HepG2 (cell line): ENCODE data around the gene TSPAN31. TPM values are rescaled to one million over a fixed set of nuclear protein-coding genes. Genes with fewer than 3 reads are reported as not detected.

Experiments
- FOXJ3 ChIP-seq: sonication (generic); formaldehyde crosslinking; IDR thresholded peaks from 2 replicates; pipeline ENCODE4 v1.4.0; 2020; ENCODE audit warnings: missing genetic modification reagents, mild to moderate bottlenecking, borderline replicate concordance
- HNF4G ChIP-seq, 2 experiments: sonication (generic) in 1 of 2; formaldehyde crosslinking in 1 of 2; IDR thresholded peaks; 2 replicates each; pipeline versions ENCODE4 v1.4.0 to v1.6.1; 2011 to 2020; ENCODE audit warnings: borderline replicate concordance in 2 of 2, low read depth in 2 of 2, mild to moderate bottlenecking in 2 of 2, low read length in 1 of 2, missing genetic modification reagents in 1 of 2, moderate library complexity in 1 of 2
- HNRNPK ChIP-seq: fragments of 200-400 bp; formaldehyde crosslinking; IDR thresholded peaks from 2 replicates; pipeline ENCODE4 v1.6.1; 2018; ENCODE audit warnings: low read length, low read depth, moderate library complexity, mild to moderate bottlenecking; ENCODE audit not compliant: poor library complexity, severe bottlenecking
- PCBP2 ChIP-seq: fragments of 200-400 bp; formaldehyde crosslinking; optimal IDR thresholded peaks from 2 replicates; pipeline ENCODE3; 2018; ENCODE audit warnings: low read length, low read depth; ENCODE audit not compliant: poor library complexity, severe bottlenecking
- PLRG1 ChIP-seq: fragments of 450-650 bp; conservative IDR thresholded peaks from 2 replicates; pipeline ENCODE4 v1.6.1; 2016
- TBL1XR1 ChIP-seq: fragments of 150-350 bp; IDR thresholded peaks from 2 replicates; pipeline ENCODE4 v1.6.1; 2014; ENCODE audit warnings: borderline replicate concordance, low read length; ENCODE audit not compliant: partially characterized antibody
- TMF1 ChIP-seq: sonication (generic); formaldehyde crosslinking; IDR thresholded peaks from 2 replicates; pipeline ENCODE4 v1.8.1; 2022; ENCODE audit warnings: low read depth, missing genetic modification reagents
- ZBTB8A ChIP-seq: sonication (generic); formaldehyde crosslinking; IDR thresholded peaks from 2 replicates; pipeline ENCODE4 v1.4.0; 2020; ENCODE audit warnings: mild to moderate bottlenecking, low read depth, missing genetic modification reagents, borderline replicate concordance
- ZNF225 ChIP-seq: sonication (generic); formaldehyde crosslinking; IDR thresholded peaks from 2 replicates; pipeline ENCODE4 v1.4.0; 2020; ENCODE audit warnings: mild to moderate bottlenecking, missing genetic modification reagents
- ZNF446 ChIP-seq: sonication (generic); formaldehyde crosslinking; IDR thresholded peaks from 2 replicates; pipeline ENCODE4 v1.5.0; 2020; ENCODE audit warnings: mild to moderate bottlenecking, missing genetic modification reagents
- ZNF562 ChIP-seq: sonication (generic); formaldehyde crosslinking; IDR thresholded peaks from 2 replicates; pipeline ENCODE4 v1.8.0; 2022; ENCODE audit warnings: missing genetic modification reagents, borderline replicate concordance
- polyA plus RNA-seq, 8 experiments: library from polyadenylated mRNA; depleted of rRNA in 3 of 8; stranded (reverse) in 7 of 8; unstranded in 1 of 8; fragments of >200 nt; fragmentation: Illumina TruSeq in 4 of 8; extraction: Trizol in 4 of 8; gene quantifications; 2 replicates each; pipeline versions ENCODE4 v1.2.1 to v1.2.3, GENCODE V29; 2011 to 2016; ENCODE audit warnings: low read depth in 4 of 8, missing spikeins in 1 of 8, mixed read lengths in 1 of 8; ENCODE audit not compliant: insufficient read depth in 1 of 8
- total RNA-seq, 5 experiments: library from RNA; depleted of rRNA; stranded (reverse); fragments of >200 nt; fragmentation: Illumina TruSeq; extraction: Trizol; gene quantifications; 2 replicates each; pipeline ENCODE4 v1.2.3, GENCODE V29; 2016; ENCODE audit warnings: low read depth in 1 of 5
- TF ChIP-seq, protein P1 (sequence below): sonication (generic); formaldehyde crosslinking; IDR thresholded peaks from 2 replicates; pipeline ENCODE4 v1.5.0; 2020; ENCODE audit warnings: mild to moderate bottlenecking, missing genetic modification reagents, borderline replicate concordance
- TF ChIP-seq, protein P2 (sequence below): sonication (generic); formaldehyde crosslinking; IDR thresholded peaks from 2 replicates; pipeline ENCODE4 v1.8.0; 2022; ENCODE audit warnings: mild to moderate bottlenecking, missing genetic modification reagents, moderate library complexity
- TF ChIP-seq, protein P3 (sequence below): sonication (generic); formaldehyde crosslinking; IDR thresholded peaks from 2 replicates; pipeline ENCODE4 v1.4.0; 2020; ENCODE audit warnings: missing genetic modification reagents, borderline replicate concordance
- TF ChIP-seq, protein P4 (sequence below): sonication (generic); formaldehyde crosslinking; conservative IDR thresholded peaks from 2 replicates; pipeline ENCODE4 v1.5.0; 2020; ENCODE audit warnings: missing genetic modification reagents
- TF ChIP-seq, protein P5 (sequence below): sonication (generic); formaldehyde crosslinking; IDR thresholded peaks from 2 replicates; pipeline ENCODE4 v1.4.0; 2020; ENCODE audit warnings: low read depth, mild to moderate bottlenecking, missing genetic modification reagents

The TSPAN31 gene
- total and polyA plus RNA-seq, 2 of the 13 experiments (the other 11 are each of a cell fraction or from before 2014, with no cell fraction given), result 10.4 to 24.6 TPM

DNA sequence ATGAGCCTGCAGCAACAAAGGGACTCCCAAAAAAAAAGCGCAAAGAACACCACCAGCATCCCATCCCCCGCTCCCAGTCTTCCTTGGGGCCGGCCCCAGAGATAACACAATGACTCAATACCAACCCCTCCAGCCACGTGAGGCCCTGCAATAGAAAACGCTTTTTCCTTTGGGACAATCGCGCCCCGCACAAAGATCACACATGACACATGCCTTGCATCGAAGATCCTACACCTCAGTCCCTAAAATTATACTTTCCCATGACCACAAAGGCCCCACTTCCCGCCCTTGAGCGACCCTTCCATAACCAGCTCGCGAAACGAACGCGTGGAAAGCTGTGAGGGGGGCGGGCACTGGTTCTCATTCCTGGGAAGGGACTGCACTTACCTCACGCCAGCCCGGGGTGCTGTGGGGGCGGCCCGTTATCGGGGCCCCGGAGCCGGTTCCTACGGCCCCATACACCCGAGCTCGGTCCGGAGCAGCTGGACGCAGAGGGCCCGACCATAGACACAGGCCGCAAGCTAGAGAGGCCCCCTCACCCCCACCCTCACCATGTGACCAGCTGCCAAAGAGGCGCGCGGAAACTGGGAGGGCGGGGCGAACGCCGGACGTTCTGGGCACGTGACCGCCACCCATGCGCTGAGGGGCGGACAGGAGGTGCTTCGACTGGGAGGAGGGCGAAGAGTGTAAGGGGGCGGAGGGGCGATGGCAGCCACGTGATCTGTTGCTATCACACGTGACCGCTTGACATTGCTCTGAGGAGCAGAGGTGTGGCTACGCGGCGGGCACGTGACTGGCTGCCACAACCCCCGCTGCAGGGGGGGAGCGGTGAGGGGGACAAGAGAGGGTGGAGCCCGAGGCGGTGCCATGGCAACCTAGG, 7.2 kb downstream of the TSPAN31 start, which contains the start of gene CDK4 (continued):
- TF ChIP-seq, protein P1, sequence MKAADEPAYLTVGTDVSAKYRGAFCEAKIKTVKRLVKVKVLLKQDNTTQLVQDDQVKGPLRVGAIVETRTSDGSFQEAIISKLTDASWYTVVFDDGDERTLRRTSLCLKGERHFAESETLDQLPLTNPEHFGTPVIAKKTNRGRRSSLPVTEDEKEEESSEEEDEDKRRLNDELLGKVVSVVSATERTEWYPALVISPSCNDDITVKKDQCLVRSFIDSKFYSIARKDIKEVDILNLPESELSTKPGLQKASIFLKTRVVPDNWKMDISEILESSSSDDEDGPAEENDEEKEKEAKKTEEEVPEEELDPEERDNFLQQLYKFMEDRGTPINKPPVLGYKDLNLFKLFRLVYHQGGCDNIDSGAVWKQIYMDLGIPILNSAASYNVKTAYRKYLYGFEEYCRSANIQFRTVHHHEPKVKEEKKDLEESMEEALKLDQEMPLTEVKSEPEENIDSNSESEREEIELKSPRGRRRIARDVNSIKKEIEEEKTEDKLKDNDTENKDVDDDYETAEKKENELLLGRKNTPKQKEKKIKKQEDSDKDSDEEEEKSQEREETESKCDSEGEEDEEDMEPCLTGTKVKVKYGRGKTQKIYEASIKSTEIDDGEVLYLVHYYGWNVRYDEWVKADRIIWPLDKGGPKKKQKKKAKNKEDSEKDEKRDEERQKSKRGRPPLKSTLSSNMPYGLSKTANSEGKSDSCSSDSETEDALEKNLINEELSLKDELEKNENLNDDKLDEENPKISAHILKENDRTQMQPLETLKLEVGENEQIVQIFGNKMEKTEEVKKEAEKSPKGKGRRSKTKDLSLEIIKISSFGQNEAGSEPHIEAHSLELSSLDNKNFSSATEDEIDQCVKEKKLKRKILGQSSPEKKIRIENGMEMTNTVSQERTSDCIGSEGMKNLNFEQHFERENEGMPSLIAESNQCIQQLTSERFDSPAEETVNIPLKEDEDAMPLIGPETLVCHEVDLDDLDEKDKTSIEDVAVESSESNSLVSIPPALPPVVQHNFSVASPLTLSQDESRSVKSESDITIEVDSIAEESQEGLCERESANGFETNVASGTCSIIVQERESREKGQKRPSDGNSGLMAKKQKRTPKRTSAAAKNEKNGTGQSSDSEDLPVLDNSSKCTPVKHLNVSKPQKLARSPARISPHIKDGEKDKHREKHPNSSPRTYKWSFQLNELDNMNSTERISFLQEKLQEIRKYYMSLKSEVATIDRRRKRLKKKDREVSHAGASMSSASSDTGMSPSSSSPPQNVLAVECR (CRISPR knock-in tag), result peak; percentile 98
- TF ChIP-seq, protein P2, sequence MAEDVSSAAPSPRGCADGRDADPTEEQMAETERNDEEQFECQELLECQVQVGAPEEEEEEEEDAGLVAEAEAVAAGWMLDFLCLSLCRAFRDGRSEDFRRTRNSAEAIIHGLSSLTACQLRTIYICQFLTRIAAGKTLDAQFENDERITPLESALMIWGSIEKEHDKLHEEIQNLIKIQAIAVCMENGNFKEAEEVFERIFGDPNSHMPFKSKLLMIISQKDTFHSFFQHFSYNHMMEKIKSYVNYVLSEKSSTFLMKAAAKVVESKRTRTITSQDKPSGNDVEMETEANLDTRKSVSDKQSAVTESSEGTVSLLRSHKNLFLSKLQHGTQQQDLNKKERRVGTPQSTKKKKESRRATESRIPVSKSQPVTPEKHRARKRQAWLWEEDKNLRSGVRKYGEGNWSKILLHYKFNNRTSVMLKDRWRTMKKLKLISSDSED (CRISPR knock-in tag), result no peak
- 0 out of 2 replicates have a peak, but pooled peaks have one; percentile 78 for TF ChIP-seq ZNF446 (CRISPR knock-in tag)
- no peak for TF ChIP-seq PLRG1
- TF ChIP-seq PCBP2, result no peak
- TF ChIP-seq ZNF225 (CRISPR knock-in tag), result peak; percentile 85
- peak; percentile 69; the same call in 1 of the 2 replicates for TF ChIP-seq TMF1 (CRISPR knock-in tag)
- no peak for TF ChIP-seq ZBTB8A (CRISPR knock-in tag)
- TF ChIP-seq TBL1XR1, result peak; percentile 35
- TF ChIP-seq, protein P3, sequence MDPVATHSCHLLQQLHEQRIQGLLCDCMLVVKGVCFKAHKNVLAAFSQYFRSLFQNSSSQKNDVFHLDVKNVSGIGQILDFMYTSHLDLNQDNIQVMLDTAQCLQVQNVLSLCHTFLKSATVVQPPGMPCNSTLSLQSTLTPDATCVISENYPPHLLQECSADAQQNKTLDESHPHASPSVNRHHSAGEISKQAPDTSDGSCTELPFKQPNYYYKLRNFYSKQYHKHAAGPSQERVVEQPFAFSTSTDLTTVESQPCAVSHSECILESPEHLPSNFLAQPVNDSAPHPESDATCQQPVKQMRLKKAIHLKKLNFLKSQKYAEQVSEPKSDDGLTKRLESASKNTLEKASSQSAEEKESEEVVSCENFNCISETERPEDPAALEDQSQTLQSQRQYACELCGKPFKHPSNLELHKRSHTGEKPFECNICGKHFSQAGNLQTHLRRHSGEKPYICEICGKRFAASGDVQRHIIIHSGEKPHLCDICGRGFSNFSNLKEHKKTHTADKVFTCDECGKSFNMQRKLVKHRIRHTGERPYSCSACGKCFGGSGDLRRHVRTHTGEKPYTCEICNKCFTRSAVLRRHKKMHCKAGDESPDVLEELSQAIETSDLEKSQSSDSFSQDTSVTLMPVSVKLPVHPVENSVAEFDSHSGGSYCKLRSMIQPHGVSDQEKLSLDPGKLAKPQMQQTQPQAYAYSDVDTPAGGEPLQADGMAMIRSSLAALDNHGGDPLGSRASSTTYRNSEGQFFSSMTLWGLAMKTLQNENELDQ (CRISPR knock-in tag), result peak; percentile 75
- TF ChIP-seq FOXJ3 (CRISPR knock-in tag), result no peak
- no peak; the same call in 1 of the 2 replicates for TF ChIP-seq HNF4G (IDR thresholded peaks at IDR 0.05; ENCODE audit: borderline replicate concordance, low read depth, low read length)
- TF ChIP-seq HNF4G (CRISPR knock-in tag; IDR thresholded peaks at IDR 0.05; ENCODE audit: borderline replicate concordance, low read depth), result peak; percentile 53; the same call in 1 of the 2 replicates
- peak; percentile 86 for TF ChIP-seq HNRNPK
- TF ChIP-seq, protein P4, sequence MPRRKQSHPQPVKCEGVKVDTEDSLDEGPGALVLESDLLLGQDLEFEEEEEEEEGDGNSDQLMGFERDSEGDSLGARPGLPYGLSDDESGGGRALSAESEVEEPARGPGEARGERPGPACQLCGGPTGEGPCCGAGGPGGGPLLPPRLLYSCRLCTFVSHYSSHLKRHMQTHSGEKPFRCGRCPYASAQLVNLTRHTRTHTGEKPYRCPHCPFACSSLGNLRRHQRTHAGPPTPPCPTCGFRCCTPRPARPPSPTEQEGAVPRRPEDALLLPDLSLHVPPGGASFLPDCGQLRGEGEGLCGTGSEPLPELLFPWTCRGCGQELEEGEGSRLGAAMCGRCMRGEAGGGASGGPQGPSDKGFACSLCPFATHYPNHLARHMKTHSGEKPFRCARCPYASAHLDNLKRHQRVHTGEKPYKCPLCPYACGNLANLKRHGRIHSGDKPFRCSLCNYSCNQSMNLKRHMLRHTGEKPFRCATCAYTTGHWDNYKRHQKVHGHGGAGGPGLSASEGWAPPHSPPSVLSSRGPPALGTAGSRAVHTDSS (CRISPR knock-in tag), result no peak
- no peak; the same call in 1 of the 2 replicates for TF ChIP-seq ZNF562 (CRISPR knock-in tag)
- TF ChIP-seq, protein P5, sequence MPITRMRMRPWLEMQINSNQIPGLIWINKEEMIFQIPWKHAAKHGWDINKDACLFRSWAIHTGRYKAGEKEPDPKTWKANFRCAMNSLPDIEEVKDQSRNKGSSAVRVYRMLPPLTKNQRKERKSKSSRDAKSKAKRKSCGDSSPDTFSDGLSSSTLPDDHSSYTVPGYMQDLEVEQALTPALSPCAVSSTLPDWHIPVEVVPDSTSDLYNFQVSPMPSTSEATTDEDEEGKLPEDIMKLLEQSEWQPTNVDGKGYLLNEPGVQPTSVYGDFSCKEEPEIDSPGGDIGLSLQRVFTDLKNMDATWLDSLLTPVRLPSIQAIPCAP (CRISPR knock-in tag), result no peak; the same call in 1 of the 2 replicates
